Caco-2 (cell line): ENCODE data around the gene PLPP2. TPM values are rescaled to one million over a fixed set of nuclear protein-coding genes. Genes with fewer than 3 reads are reported as not detected.

Experiments used
- BruUV-seq: library from RNA; stranded (reverse); fragments of 400-500 nt; replicated peaks from 2 replicates; lab custom pipeline; 2021; lab: Mats Ljungman, UMichigan
- CTCF ChIA-PET: fragments of 300-600 bp; sonication (Branson Sonifier 250); formaldehyde crosslinking; loops from one replicate; lab custom pipeline; 2022; ENCODE audit warnings: antibody characterized with exemption; lab: Charles Lee
- POLR2A ChIA-PET: fragments of 300-600 bp; sonication (Branson Sonifier 250); formaldehyde crosslinking; loops from one replicate; lab custom pipeline; 2022; ENCODE audit warnings: antibody characterized with exemption; lab: Charles Lee
- DNase-seq, 2 experiments: peaks; one replicate each; pipeline versions ENCODE4 v3.0.0 to v3.0.0-alpha.2; 2020 to 2022
- H3K27me3 ChIP-seq: replicated peaks from 2 replicates; pipeline ENCODE4 v1.6.0; 2011; ENCODE audit warnings: low read length; ENCODE audit not compliant: control insufficient read depth, insufficient read depth
- H3K36me3 ChIP-seq: 2 replicates; pipeline ENCODE4 v1.5.1; 2011; ENCODE audit warnings: low read length; ENCODE audit not compliant: control insufficient read depth, insufficient read depth
- H3K4me1 ChIP-seq: fragments of 250-450 bp; sonication (Bioruptor Pico); 2 replicates; pipeline ENCODE4 v1.5.1; 2020; ENCODE audit warnings: mild to moderate bottlenecking
- H3K4me3 ChIP-seq: 2 replicates; pipeline ENCODE4 v1.5.1; 2011; ENCODE audit warnings: low read depth, mild to moderate bottlenecking, control low read depth, low read length
- H3K9me3 ChIP-seq: fragments of 250-450 bp; sonication (Bioruptor Pico); 2 replicates; pipeline ENCODE4 v1.5.1; 2020; ENCODE audit warnings: mild to moderate bottlenecking, moderate library complexity
- H3K27ac Mint-ChIP-seq: one replicate; pipeline ENCODE4 v1.8.0; 2022; ENCODE audit warnings: mixed read lengths; ENCODE audit not compliant: unreplicated experiment
- H3K27me3 Mint-ChIP-seq: one replicate; pipeline ENCODE4 v1.8.0; 2022; ENCODE audit warnings: mixed read lengths; ENCODE audit not compliant: insufficient read depth, unreplicated experiment
- H3K36me3 Mint-ChIP-seq: one replicate; pipeline ENCODE4 v1.8.0; 2022; ENCODE audit warnings: mild to moderate bottlenecking, mixed read lengths; ENCODE audit not compliant: insufficient read depth, unreplicated experiment
- H3K4me1 Mint-ChIP-seq: one replicate; pipeline ENCODE4 v1.8.0; 2022; ENCODE audit warnings: low read depth, mixed read lengths; ENCODE audit not compliant: unreplicated experiment
- H3K4me3 Mint-ChIP-seq: one replicate; pipeline ENCODE4 v1.8.0; 2022; ENCODE audit warnings: mild to moderate bottlenecking, moderate library complexity, mixed read lengths; ENCODE audit not compliant: unreplicated experiment
- H3K9me3 Mint-ChIP-seq: one replicate; pipeline ENCODE4 v1.8.0; 2022; ENCODE audit warnings: mixed read lengths; ENCODE audit not compliant: unreplicated experiment
- CTCF ChIP-seq, 2 experiments: fragments of 200-600 bp in 1 of 2; IDR thresholded peaks; 1 replicate in 1 of 2; 2 replicates in 1 of 2; pipeline versions ENCODE4 v1.5.1 to v1.8.0; 2011 to 2022; ENCODE audit warnings: antibody characterized with exemption in 1 of 2, control low read depth in 1 of 2, inconsistent platforms in 1 of 2, low read depth in 1 of 2, low read length in 1 of 2, mild to moderate bottlenecking in 1 of 2, moderate library complexity in 1 of 2; ENCODE audit not compliant: insufficient read depth in 1 of 2, severe bottlenecking in 1 of 2, unreplicated experiment in 1 of 2
- intact Hi-C: fragments of 100-400 bp; cut with micrococcal nuclease; formaldehyde crosslinking; loops from one replicate; pipeline ENCODE4 v1.10.0; 2022; ENCODE audit not compliant: unreplicated experiment
- total RNA-seq: library from RNA; stranded (reverse); gene quantifications from 2 replicates; pipeline ENCODE4 v1.2.3, GENCODE V29; 2022

The PLPP2 gene
- total RNA-seq, 1 experiment from 2014 or later, result 29.6 TPM

DNA sequence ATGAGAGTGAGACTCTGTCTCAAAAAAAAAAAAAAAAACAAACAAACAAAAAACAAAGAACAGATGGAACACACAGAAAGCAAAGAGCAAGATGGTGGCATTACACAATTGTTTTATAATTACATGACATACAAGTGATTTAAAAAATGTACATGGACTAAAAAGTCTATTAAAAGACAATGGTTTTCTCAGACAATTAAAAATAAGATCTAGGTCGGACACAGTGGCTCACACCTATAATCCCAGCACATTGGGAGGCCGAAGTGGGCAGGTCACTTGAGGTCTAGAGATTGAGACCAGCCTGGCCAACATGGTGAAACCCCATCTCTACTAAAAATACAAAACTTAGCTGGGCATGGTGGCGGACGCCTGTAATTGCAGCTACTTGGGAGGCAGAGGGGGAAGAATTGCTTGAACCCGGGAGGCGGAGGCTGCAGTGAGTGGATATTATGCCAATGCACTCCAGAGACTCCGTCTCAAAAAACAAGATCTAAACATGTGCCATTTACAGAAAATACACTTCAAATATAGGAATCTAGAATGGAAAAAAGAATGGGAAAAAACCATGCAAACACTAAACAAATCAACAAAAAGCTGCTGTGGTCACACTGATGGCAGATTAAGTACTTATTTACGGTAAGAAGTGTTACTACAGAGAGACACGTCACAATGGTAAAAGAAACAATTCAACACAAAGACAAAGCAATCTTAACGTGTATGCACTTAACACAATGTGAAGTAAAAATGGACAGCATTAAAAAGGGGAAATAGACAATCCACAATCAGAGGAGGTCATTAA, 26.7 kb upstream of the PLPP2 start:
- H3K4me3 ChIP-seq, result no peak overlapping the region
- TF ChIP-seq CTCF (IDR thresholded peaks at IDR 0.05; ENCODE audit: insufficient read depth in 1 of 2, low read depth in 1 of 2, low read length in 1 of 2, severe bottlenecking in 1 of 2, unreplicated experiment in 1 of 2), result no peak
- H3K27ac Mint-ChIP-seq, result no peak overlapping the region
- ChIA-PET CTCF (no interaction called here), POLR2A (no interaction called here)
- no peaks in the 10 kb centered on the region for H3K9me3 Mint-ChIP-seq
- H3K36me3 ChIP-seq, result peaks cover 2% of the 10 kb centered on the region
- no peaks in the 10 kb centered on the region for H3K9me3 ChIP-seq
- no peaks in the 10 kb centered on the region for H3K4me1 ChIP-seq
- BruUV-seq, result no TSS peak
- H3K27me3 Mint-ChIP-seq, result no peaks in the 10 kb centered on the region
- H3K36me3 Mint-ChIP-seq, result peaks cover 74% of the 10 kb centered on the region
- H3K4me3 Mint-ChIP-seq, result no peak overlapping the region
- peaks cover 6% of the 10 kb centered on the region for H3K4me1 Mint-ChIP-seq
- no peak for DNase-seq
- intact Hi-C loops, result no loop called here
- H3K27me3 ChIP-seq, result no peaks in the 10 kb centered on the region

GRCh38 chr19:315811-316210, 24.6 kb upstream of the PLPP2 start:
- Mint-ChIP-seq H3K27ac (no peak overlapping the region), H3K4me1 (peaks cover 6% of the 10 kb centered on the region), H3K4me3 (no peak overlapping the region), H3K36me3 (peaks cover 67% of the 10 kb centered on the region), H3K9me3 (no peaks in the 10 kb centered on the region), H3K27me3 (no peaks in the 10 kb centered on the region)
- Histone ChIP-seq H3K36me3 (peaks cover 2% of the 10 kb centered on the region), H3K4me1 (no peaks in the 10 kb centered on the region), H3K4me3 (no peak overlapping the region), H3K27me3 (no peaks in the 10 kb centered on the region), H3K9me3 (no peaks in the 10 kb centered on the region)
- BruUV-seq, result no TSS peak
- intact Hi-C loops, result no loop called here
- TF ChIP-seq CTCF (IDR thresholded peaks at IDR 0.05; ENCODE audit: insufficient read depth in 1 of 2, low read depth in 1 of 2, low read length in 1 of 2, severe bottlenecking in 1 of 2, unreplicated experiment in 1 of 2), result no peak
- no peak for DNase-seq
- POLR2A ChIA-PET, result no interaction called here
- CTCF ChIA-PET, result no interaction called here

DNA sequence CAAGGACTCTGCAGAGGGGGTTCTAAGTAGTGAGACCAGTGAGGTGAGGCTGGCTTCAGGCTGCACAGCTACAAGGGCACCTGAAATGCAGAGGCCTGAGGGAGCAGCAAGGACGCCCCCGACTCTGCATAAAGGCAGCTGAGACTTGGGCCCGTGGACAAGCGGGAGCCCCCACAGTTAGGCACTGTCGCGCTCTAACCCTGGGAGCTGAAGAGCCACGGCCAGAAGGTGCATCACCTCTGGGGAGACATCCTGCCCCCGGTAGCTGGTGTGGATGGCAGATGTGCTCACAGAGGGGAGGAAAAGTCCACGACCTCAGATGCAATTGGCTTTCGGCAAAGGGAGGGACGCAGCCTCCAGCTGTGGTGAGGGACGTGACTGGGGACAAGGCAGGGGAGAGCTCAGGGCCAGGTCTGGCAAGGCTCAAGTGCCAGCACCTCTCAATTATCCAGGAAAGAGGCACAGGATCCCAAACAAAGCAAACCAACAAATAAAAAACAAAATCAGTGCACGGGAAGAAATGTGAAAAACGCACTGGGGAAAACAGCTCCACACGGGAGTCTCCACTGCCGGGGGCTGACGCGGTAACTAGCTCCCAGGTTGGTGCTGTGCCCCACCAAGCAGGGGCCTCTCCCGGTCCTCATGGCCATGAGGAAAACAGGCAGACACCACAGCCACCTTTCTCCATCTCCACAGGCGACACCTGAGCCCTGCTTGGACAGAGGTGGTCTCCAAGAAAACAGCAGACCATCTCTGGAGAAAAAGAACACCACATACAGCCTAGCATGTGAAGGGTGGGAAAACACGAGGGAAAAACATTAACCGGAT, 23.0 kb upstream of the PLPP2 start:
- no peaks in the 10 kb centered on the region for H3K9me3 ChIP-seq
- CTCF ChIA-PET, result no interaction called here
- no peak overlapping the region for H3K4me3 ChIP-seq
- intact Hi-C loops, result no loop called here
- Mint-ChIP-seq H3K9me3 (no peaks in the 10 kb centered on the region), H3K4me3 (no peak overlapping the region), H3K36me3 (peaks cover 55% of the 10 kb centered on the region), H3K4me1 (peaks cover 6% of the 10 kb centered on the region), H3K27ac (no peak overlapping the region), H3K27me3 (no peaks in the 10 kb centered on the region)
- POLR2A ChIA-PET, result no interaction called here
- no peak for DNase-seq
- no TSS peak for BruUV-seq
- peaks cover 2% of the 10 kb centered on the region for H3K36me3 ChIP-seq
- no peak for TF ChIP-seq CTCF (IDR thresholded peaks at IDR 0.05; ENCODE audit: insufficient read depth in 1 of 2, low read depth in 1 of 2, low read length in 1 of 2, severe bottlenecking in 1 of 2, unreplicated experiment in 1 of 2)
- H3K27me3 ChIP-seq, result no peaks in the 10 kb centered on the region
- H3K4me1 ChIP-seq, result no peaks in the 10 kb centered on the region
